Spleen (tissue), 11 donors: Measurements from ENCODE around the gene CMIP. TPM values are rescaled to one million over a fixed set of nuclear protein-coding genes. Genes with fewer than 3 reads are reported as not detected.

ENCODE experiments used
- DNase-seq: peaks from one replicate; pipeline ENCODE4 v3.0.0-alpha.2; 2020
- H3K27ac ChIP-seq, 8 donors: fragments of 200-600 bp; sonication (generic) in 7 of 8; 1 replicate in 4 of 8; 2 replicates in 4 of 8; pipeline versions ENCODE4 v1.5.0 to v1.8.0; 2016 to 2021; ENCODE audit warnings: inconsistent platforms in 4 of 8, mild to moderate bottlenecking in 4 of 8, moderate library complexity in 1 of 8
- H3K27me3 ChIP-seq, 7 donors: fragments of 200-600 bp; sonication (generic) in 6 of 7; replicated peaks in 1 of 7; 1 replicate in 4 of 7; 2 replicates in 3 of 7; pipeline versions ENCODE4 v1.5.0 to v1.8.0; 2016 to 2021; ENCODE audit warnings: inconsistent platforms in 3 of 7, mild to moderate bottlenecking in 1 of 7
- H3K36me3 ChIP-seq, 6 donors: fragments of 200-600 bp; sonication (generic) in 5 of 6; 1 replicate in 4 of 6; 2 replicates in 2 of 6; pipeline versions ENCODE4 v1.5.0 to v1.8.0; 2016 to 2021; ENCODE audit warnings: inconsistent platforms in 2 of 6
- H3K4me1 ChIP-seq, 6 donors: fragments of 200-600 bp; sonication (generic) in 5 of 6; 1 replicate in 3 of 6; 2 replicates in 3 of 6; pipeline versions ENCODE4 v1.5.0 to v1.8.0; 2016 to 2021; ENCODE audit warnings: inconsistent platforms in 3 of 6
- H3K4me3 ChIP-seq, 8 donors: fragments of 200-600 bp; sonication (generic) in 7 of 8; 1 replicate in 4 of 8; 2 replicates in 4 of 8; pipeline versions ENCODE4 v1.5.0 to v1.8.0; 2016 to 2021; ENCODE audit warnings: inconsistent platforms in 4 of 8, mild to moderate bottlenecking in 4 of 8, moderate library complexity in 2 of 8
- H3K9me3 ChIP-seq, 8 donors: fragments of 200-600 bp; sonication (generic) in 7 of 8; 1 replicate in 4 of 8; 2 replicates in 4 of 8; pipeline versions ENCODE4 v1.5.0 to v1.8.0; 2016 to 2021; ENCODE audit warnings: inconsistent platforms in 4 of 8
- POLR2A ChIP-seq, 3 donors: fragments of 450-650 bp; IDR thresholded peaks; one replicate each; pipeline ENCODE4 v1.5.1; 2017; ENCODE audit warnings: antibody characterized with exemption in 3 of 3, mild to moderate bottlenecking in 1 of 3
- POLR2AphosphoS5 ChIP-seq, 3 donors: sonication (generic); formaldehyde crosslinking; IDR thresholded peaks; one replicate each; pipeline ENCODE4 v1.5.1; 2017; ENCODE audit warnings: antibody characterized with exemption in 3 of 3
- WGBS, 5 donors: extraction: QIAGEN DNeasy Blood & Tissue Kit in 3 of 5; methylation state at CpG; one replicate each; pipeline versions ENCODE4 v1.1.5 to v1.1.7; 2013 to 2018; 5-methylcytosine and 5-hydroxymethylcytosine counted together
- intact Hi-C: fragments of 100-400 bp; cut with DNase I; formaldehyde crosslinking; loops from one replicate; pipeline ENCODE4 v1.15.0; 2023; ENCODE audit warnings: low total_unique reads
- polyA plus RNA-seq, 3 donors: library from polyadenylated mRNA; stranded (reverse); fragments of 200-250 nt; gene quantifications; one replicate each; pipeline ENCODE4 v1.2.1, GENCODE V29; 2013
- total RNA-seq, 7 donors: library from RNA; depleted of rRNA in 3 of 7; stranded (reverse); fragments of >200 nt in 3 of 7; fragmentation: NEBNext Ultra II Directional in 4 of 7; extraction: Animal tissue kit (Norgen Biotek cat#: 25700) in 4 of 7; gene quantifications; one replicate each; pipeline versions ENCODE4 v1.1.0 to v1.2.1, GENCODE V29; 2016 to 2021
- TF ChIP-seq, protein P1 (sequence below), 11 experiments: fragments of 200-600 bp in 7 of 11; fragments of 450-650 bp in 4 of 11; sonication (generic) in 4 of 11; IDR thresholded peaks in 8 of 11; conservative IDR thresholded peaks in 3 of 11; 1 replicate in 7 of 11; 2 replicates in 4 of 11; pipeline versions ENCODE4 v1.4.0 to v1.8.0; 2016 to 2021; ENCODE audit warnings: antibody characterized with exemption in 11 of 11, inconsistent platforms in 4 of 11, mild to moderate bottlenecking in 1 of 11
- donor health status: healthy with polysubstance abuse.
- donor health status: DM: no; HTN: no; CAD: no; lungs with moderate emphysema.
- donor health status: DM: no; HTN: no; CAD: no.
- donor health status: Bipolar disorder and iron deficiency.
- donor health status: healthy.
- donor health status: DM: no; HTN: no; CAD: no.
- donor health status: DM: yes; HTN: yes; CAD: no.

Gene CMIP
- total and polyA plus RNA-seq, 10 donors: 6.0 to 107 (median 63.6) TPM

DNA sequence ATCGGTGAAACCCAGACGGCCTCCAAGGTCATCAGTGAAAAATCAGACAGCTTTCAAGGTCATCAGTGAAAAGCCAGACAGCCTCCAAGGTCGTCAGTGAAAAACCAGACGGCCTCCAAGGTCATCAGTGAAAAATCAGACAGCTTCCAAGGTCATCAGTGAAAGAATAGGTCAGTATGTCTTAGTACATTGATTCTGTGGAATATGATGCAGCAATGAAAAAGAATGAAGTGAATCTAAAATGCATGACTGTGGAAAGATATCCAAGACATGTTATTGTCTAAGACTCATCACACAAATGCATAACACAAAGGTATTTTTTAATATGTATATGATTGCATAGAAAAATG is 72.5 kb downstream of the CMIP start:
- 71 to 93% (median 83%) methylated on average over 4 of the region's 4 CpGs for WGBS, 5 donors
- intact Hi-C loops: loop anchor here (10.0 kb wide), 1 partner anchor 52 kb away; no protein-coding TSS in a partner anchor
- TF ChIP-seq, protein P1, sequence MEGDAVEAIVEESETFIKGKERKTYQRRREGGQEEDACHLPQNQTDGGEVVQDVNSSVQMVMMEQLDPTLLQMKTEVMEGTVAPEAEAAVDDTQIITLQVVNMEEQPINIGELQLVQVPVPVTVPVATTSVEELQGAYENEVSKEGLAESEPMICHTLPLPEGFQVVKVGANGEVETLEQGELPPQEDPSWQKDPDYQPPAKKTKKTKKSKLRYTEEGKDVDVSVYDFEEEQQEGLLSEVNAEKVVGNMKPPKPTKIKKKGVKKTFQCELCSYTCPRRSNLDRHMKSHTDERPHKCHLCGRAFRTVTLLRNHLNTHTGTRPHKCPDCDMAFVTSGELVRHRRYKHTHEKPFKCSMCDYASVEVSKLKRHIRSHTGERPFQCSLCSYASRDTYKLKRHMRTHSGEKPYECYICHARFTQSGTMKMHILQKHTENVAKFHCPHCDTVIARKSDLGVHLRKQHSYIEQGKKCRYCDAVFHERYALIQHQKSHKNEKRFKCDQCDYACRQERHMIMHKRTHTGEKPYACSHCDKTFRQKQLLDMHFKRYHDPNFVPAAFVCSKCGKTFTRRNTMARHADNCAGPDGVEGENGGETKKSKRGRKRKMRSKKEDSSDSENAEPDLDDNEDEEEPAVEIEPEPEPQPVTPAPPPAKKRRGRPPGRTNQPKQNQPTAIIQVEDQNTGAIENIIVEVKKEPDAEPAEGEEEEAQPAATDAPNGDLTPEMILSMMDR (IDR thresholded peaks at IDR 0.05 in 8 of 11, conservative IDR thresholded peaks at IDR 0.05 in 3 of 11): no peak
- TF ChIP-seq POLR2A (IDR thresholded peaks at IDR 0.05) (no peak), POLR2AphosphoS5 (IDR thresholded peaks at IDR 0.05) (no peak)
- peak overlapping the region in 5 of 8 donors; percentile 58 to 79 (median 73) for H3K27ac ChIP-seq
- no peaks in the 10 kb centered on the region for H3K9me3 ChIP-seq
- DNase-seq: no peak
- peaks cover 0 to 30% (median 0%) of the 10 kb centered on the region in 6 donors for H3K36me3 ChIP-seq
- no peaks in the 10 kb centered on the region for H3K27me3 ChIP-seq
- H3K4me3 ChIP-seq: no peak overlapping the region
- peaks cover 19 to 94% (median 71%) of the 10 kb centered on the region in 6 donors for H3K4me1 ChIP-seq

DNA sequence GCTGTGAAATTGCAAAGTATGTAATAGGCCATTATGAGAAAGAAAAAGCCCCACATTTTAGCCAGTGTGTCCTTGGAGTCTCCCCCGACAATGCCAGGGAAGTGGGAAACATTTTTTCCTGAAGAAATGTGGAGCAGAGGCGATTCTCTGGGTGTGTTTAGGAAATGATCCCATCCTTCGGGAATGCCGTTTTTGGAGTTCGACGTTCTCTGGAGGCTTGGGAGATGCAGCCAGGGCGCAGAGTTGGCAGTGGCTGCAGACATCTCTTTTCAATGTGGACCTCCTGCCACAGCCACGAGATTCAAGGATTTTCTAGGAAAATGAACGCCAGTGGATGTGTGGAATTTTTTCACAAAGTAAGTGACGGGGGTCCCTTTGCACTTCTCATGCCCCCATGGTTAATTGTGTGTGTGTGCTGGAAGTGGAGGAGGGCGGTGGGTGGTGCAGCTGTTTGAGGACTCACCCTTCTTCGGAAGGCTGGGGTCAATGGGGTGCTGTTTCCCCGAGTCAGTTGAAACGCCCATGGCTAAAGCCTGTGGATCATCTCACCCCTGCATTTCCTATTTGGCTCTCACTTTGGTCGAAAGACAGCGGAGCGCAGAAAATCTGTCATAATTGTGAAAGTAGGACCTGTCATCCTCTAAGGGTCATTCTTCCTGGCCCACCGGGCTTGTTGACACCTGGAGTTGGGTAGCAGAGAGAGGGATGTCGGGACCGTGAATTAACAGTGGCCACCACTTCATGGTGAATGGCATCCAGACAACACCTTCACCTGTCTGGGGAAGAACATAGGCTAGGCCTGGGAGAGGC is 73.2 kb downstream of the CMIP start:
- Histone ChIP-seq H3K27me3 (no peaks in the 10 kb centered on the region), H3K4me3 (no peak overlapping the region), H3K4me1 (peaks cover 15 to 93% (median 65%) of the 10 kb centered on the region in 6 donors), H3K36me3 (peaks cover 0 to 31% (median 0%) of the 10 kb centered on the region in 6 donors), H3K27ac (peak overlapping the region in 7 of 8 donors; percentile 23 to 79 (median 72)), H3K9me3 (no peaks in the 10 kb centered on the region)
- no peak for DNase-seq
- TF ChIP-seq POLR2A (IDR thresholded peaks at IDR 0.05): no peak
- TF ChIP-seq POLR2AphosphoS5 (IDR thresholded peaks at IDR 0.05): no peak
- TF ChIP-seq, protein P1 (IDR thresholded peaks at IDR 0.05 in 8 of 11, conservative IDR thresholded peaks at IDR 0.05 in 3 of 11): no peak
- 67 to 86% (median 73%) methylated on average over 20 of the region's 20 CpGs for WGBS, 5 donors
- intact Hi-C loops: loop anchor here (10.0 kb wide), 1 partner anchor 53 kb away; no protein-coding TSS in a partner anchor

- peak; percentile 79 for DNase-seq
- peaks cover 10 to 93% (median 61%) of the 10 kb centered on the region in 6 donors for H3K4me1 ChIP-seq
Observed at GRCh38 chr16:81518439-81518757, 73.8 kb downstream of the CMIP start.

More at GRCh38 chr16:81518439-81518757, 73.8 kb downstream of the CMIP start:
- TF ChIP-seq POLR2AphosphoS5 (IDR thresholded peaks at IDR 0.05) (peak; percentile 20 to 73 (median 64)), POLR2A (IDR thresholded peaks at IDR 0.05) (no peak)
- TF ChIP-seq, protein P1 (IDR thresholded peaks at IDR 0.05 in 8 of 11, conservative IDR thresholded peaks at IDR 0.05 in 3 of 11): no peak
- no peaks in the 10 kb centered on the region for H3K9me3 ChIP-seq
- peak overlapping the region in 7 of 8 donors; percentile 23 to 79 (median 72) for H3K27ac ChIP-seq
- peaks cover 0 to 36% (median 1%) of the 10 kb centered on the region in 6 donors for H3K36me3 ChIP-seq
- H3K27me3 ChIP-seq: no peaks in the 10 kb centered on the region
- H3K4me3 ChIP-seq: no peak overlapping the region
- WGBS, 5 donors: 38 to 66% (median 53%) methylated on average over 8 of the region's 8 CpGs
- intact Hi-C loops: loop anchor here (10.0 kb wide), 1 partner anchor 54 kb away; no protein-coding TSS in a partner anchor
